Fibroblast of skin of right quadriceps (primary cell): ENCODE measurements around the gene RIOX2.

Experiments used
- DNase-seq: peaks from one replicate; pipeline ENCODE4 v3.0.0-alpha.2; 2013

Gene RIOX2

DNA sequence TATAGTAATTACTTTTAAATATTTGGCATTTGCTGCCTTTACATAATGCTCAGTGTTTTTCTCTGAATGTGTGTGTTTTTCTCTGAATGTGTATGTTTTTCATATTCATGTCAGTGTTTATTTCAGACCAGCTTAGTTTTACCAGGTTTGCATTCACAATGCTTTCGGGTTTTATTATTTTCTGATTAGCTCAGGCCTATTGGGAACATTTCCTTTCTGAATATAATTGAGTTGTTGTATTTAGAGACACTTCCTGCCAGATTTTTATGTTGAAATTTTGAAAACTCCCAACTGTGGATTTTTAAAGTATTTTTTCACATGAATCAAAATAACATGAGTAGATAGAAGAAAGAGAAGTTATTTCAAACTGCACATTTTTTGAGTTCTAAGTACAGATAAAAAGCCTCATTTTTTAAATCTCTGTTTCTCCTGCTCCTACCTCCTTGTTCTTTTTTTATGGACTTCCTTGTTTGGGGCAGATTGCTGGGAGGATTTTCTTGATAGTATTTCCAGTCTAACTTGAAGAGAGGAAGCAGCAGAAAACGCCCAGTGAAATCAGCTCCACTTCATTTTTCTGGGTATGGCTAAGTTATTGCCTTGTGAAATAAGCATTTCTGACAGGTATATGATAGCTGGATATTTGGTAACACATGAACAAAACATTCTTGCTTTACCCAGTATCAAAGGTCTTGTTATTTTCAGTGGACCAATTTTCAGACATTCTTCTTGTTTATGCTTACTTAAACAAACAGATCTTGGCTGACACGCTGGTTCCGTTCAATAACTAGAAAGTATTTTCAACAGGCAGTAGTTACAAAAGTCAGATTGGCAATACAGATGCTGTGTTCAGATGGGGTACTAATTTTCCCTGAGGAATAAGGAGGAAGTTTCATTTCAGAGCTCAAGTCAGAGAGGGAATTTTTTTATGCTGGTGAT lies 70.7 kb downstream of the RIOX2 start:
- DNase-seq = no peak

DNA sequence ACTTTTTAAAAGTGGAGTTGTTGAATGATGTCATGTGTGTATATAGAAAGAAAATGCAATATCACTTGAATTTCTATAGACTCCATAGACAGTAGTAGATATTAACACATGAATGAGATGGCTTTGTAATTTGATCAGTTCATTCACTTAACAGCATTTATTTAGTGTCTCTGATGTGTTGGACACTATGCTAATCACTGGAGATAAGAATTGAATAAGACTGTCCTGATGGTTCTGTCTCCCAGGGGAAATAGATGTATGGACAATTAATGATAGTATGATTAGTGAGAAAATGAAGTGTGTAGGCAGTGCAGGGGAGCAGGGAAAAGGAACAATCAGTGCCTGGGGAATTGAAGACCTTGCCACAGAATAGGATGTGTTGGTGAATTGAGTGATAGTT lies 72.9 kb downstream of the RIOX2 start:
- no peak for DNase-seq

GRCh38 chr3:97896547-97896946 lies 75.7 kb downstream of the RIOX2 start:
- no peak for DNase-seq

DNA sequence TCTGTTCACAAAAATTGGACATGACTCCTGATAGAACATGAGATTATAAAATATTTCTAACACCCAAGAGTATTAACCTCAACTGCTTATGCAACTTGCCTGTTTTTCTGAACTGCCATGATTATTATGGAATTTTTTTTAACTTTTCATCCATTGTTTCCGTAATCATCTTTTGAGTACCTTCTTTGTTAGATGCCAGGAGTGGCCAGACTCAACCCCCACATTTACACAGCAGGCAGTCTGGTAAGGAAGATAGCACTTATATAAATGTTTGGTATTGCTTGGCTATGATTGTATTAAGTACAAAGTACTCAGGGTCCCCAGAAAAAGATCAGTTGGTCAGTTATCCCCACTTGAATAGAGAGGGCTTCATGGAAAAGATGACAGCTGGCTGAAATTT lies 76.1 kb downstream of the RIOX2 start:
- no peak for DNase-seq

GRCh38 chr3:97895216-97895615 lies 77.0 kb downstream of the RIOX2 start:
- DNase-seq = no peak

DNA sequence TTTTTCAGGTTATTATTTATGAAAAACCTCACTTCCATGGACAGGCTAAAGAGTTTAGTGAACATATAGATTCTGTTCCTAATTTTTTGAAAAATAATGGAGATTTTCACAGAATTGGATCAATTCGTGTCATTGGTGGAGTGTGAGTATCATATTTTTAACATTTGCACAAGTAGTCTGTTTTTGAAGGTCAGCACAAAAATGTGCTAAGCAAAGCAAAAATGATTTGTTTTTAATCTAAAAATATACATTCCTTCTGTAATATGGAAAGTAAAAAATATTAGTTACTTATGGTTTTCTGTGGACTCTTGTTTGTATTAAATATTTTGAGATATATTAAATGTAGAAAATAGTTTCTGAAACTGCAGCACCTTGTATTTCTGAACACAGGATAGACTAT lies 79.4 kb downstream of the RIOX2 start:
- DNase-seq = no peak
